Breast epithelium (tissue), 3 donors: ENCODE results near the gene MPP3.

Experiments
- POLR2A ChIP-seq: fragments of 450-650 bp; IDR thresholded peaks from one replicate; pipeline ENCODE4 v1.6.1; 2016; ENCODE audit warnings: antibody characterized with exemption, mild to moderate bottlenecking, moderate library complexity
- POLR2AphosphoS5 ChIP-seq, 3 donors: sonication (generic); formaldehyde crosslinking; IDR thresholded peaks; one replicate each; pipeline ENCODE4 v1.6.1; 2017; ENCODE audit warnings: antibody characterized with exemption in 3 of 3
- TF ChIP-seq, protein P1 (sequence below), 3 donors: fragments of 450-650 bp; IDR thresholded peaks; one replicate each; pipeline ENCODE4 v1.5.1; 2016 to 2017; ENCODE audit warnings: antibody characterized with exemption in 3 of 3, mild to moderate bottlenecking in 3 of 3, moderate library complexity in 3 of 3

DNA sequence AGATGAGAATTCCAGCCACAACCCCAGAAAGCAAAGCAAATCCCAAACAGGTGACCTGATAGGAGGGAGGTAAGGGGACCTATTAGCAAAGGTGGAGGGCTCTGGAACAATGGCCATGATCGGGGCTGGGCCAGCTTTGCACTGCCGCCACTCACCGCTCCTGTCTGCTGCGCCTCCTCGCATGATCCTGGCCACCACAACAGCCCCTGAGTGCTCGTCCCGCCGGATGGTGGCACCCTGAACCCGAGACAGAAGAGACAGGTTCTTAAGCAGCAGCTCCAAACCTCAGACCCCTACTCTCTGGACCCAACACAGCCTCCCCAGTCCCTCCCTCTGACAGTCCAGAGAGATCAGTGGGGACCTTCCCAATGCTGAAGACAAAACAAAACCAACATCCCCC, 5.3 kb downstream of the MPP3 start:
- TF ChIP-seq, protein P1, sequence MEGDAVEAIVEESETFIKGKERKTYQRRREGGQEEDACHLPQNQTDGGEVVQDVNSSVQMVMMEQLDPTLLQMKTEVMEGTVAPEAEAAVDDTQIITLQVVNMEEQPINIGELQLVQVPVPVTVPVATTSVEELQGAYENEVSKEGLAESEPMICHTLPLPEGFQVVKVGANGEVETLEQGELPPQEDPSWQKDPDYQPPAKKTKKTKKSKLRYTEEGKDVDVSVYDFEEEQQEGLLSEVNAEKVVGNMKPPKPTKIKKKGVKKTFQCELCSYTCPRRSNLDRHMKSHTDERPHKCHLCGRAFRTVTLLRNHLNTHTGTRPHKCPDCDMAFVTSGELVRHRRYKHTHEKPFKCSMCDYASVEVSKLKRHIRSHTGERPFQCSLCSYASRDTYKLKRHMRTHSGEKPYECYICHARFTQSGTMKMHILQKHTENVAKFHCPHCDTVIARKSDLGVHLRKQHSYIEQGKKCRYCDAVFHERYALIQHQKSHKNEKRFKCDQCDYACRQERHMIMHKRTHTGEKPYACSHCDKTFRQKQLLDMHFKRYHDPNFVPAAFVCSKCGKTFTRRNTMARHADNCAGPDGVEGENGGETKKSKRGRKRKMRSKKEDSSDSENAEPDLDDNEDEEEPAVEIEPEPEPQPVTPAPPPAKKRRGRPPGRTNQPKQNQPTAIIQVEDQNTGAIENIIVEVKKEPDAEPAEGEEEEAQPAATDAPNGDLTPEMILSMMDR (IDR thresholded peaks at IDR 0.05): no peak
- TF ChIP-seq POLR2A (no peak), POLR2AphosphoS5 (IDR thresholded peaks at IDR 0.05) (no peak)
